Activated T-cell treated with anti-CD3 and anti-CD28 coated beads, Interleukin-2, amount 50 U/mL, for 4 hours (primary cell): ENCODE data around the gene PRICKLE4. TPM values are rescaled to one million over a fixed set of nuclear protein-coding genes. Genes with fewer than 3 reads are reported as not detected.
A peak's percentile ranks its signal among the peaks of the same experiment; 100 is the strongest.

Source experiments
- ATAC-seq, 2 donors: fragments of 200-7000 bp; cut with Tn5 transposase; one replicate each; pipeline ENCODE4 v1.10.0; 2021
- DNase-seq: peaks from one replicate; pipeline ENCODE4 v3.0.0-alpha.2; 2020
- H3K27me3 Mint-ChIP-seq: one replicate; pipeline ENCODE4 v1.8.0; 2021; ENCODE audit warnings: low read depth, mixed read lengths
- H3K36me3 Mint-ChIP-seq: one replicate; pipeline ENCODE4 v1.8.0; 2022; ENCODE audit warnings: mixed read lengths; ENCODE audit not compliant: insufficient read depth
- H3K4me1 Mint-ChIP-seq: one replicate; pipeline ENCODE4 v1.8.0; 2021; ENCODE audit warnings: low read depth, mixed read lengths
- H3K4me3 Mint-ChIP-seq: one replicate; pipeline ENCODE4 v1.8.0; 2021; ENCODE audit warnings: mild to moderate bottlenecking, moderate library complexity, mixed read lengths
- H3K9me3 Mint-ChIP-seq: one replicate; pipeline ENCODE4 v1.8.0; 2021; ENCODE audit warnings: mixed read lengths
- total RNA-seq, 3 donors: library from RNA; stranded (reverse); gene quantifications; one replicate each; pipeline ENCODE4 v1.2.1, GENCODE V29; 2021

Gene PRICKLE4
- total RNA-seq, result not detected

GRCh38 chr6:41780551-41781365, at the start of gene PRICKLE4:
Gene PRICKLE4 (plus strand): TSS chr6:41780782. CDS start chr6:41783474, 2,692 bp downstream.
- Mint-ChIP-seq H3K27me3 (peaks cover 6% of the 10 kb centered on the region), H3K36me3 (no peaks in the 10 kb centered on the region), H3K9me3 (no peaks in the 10 kb centered on the region), H3K4me1 (peaks cover 18% of the 10 kb centered on the region), H3K4me3 (peak within 1 kb of the TSS; percentile 85)
- DNase-seq (no peak), ATAC-seq (no peak)

GRCh38 chr6:41731561-41732086, 49.0 kb upstream of the PRICKLE4 start:
- no peak for ATAC-seq
- DNase-seq, result no peak
- Mint-ChIP-seq H3K36me3 (no peaks in the 10 kb centered on the region), H3K4me3 (no peak overlapping the region), H3K4me1 (peaks cover 58% of the 10 kb centered on the region), H3K9me3 (no peaks in the 10 kb centered on the region), H3K27me3 (no peaks in the 10 kb centered on the region)

GRCh38 chr6:41732149-41732548, 48.4 kb upstream of the PRICKLE4 start:
- Mint-ChIP-seq H3K4me1 (peaks cover 53% of the 10 kb centered on the region), H3K4me3 (peak overlapping the region; percentile 83), H3K36me3 (no peaks in the 10 kb centered on the region), H3K9me3 (no peaks in the 10 kb centered on the region), H3K27me3 (no peaks in the 10 kb centered on the region)
- DNase-seq (no peak), ATAC-seq (no peak)

GRCh38 chr6:41732591-41733359, 47.8 kb upstream of the PRICKLE4 start:
- peaks cover 48% of the 10 kb centered on the region for H3K4me1 Mint-ChIP-seq
- H3K36me3 Mint-ChIP-seq, result no peaks in the 10 kb centered on the region
- H3K4me3 Mint-ChIP-seq, result peak overlapping the region; percentile 83
- DNase-seq (peak; percentile 45), ATAC-seq (peak; percentile 25 to 33)
- no peaks in the 10 kb centered on the region for H3K27me3 Mint-ChIP-seq
- no peaks in the 10 kb centered on the region for H3K9me3 Mint-ChIP-seq

DNA sequence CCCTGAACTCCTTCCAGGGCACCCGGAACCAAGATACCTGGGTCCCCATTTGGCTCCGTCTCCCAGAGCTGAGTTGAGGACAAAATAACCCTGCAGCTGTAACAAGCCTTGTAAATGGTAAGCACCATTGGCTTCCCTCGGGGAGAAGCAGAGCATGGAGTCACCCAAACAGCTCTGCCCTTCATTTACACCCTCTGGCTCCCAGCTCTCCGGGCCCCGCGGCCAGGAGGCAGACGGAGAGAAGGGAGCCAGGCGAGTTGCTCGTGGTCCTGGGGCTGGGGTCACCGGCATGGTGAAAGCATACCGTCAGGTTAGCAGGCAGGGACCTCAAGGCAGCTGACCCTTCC, 47.2 kb upstream of the PRICKLE4 start:
- Mint-ChIP-seq H3K36me3 (no peaks in the 10 kb centered on the region), H3K4me3 (peak overlapping the region; percentile 83), H3K9me3 (no peaks in the 10 kb centered on the region), H3K27me3 (no peaks in the 10 kb centered on the region), H3K4me1 (peaks cover 48% of the 10 kb centered on the region)
- no peak for ATAC-seq
- no peak for DNase-seq

GRCh38 chr6:41733707-41734665, 46.6 kb upstream of the PRICKLE4 start:
- ATAC-seq (peak; percentile 56 to 65), DNase-seq (peak; percentile 54)
- peaks cover under 1% of the 10 kb centered on the region for H3K27me3 Mint-ChIP-seq
- no peaks in the 10 kb centered on the region for H3K36me3 Mint-ChIP-seq
- H3K4me1 Mint-ChIP-seq, result peaks cover 44% of the 10 kb centered on the region
- H3K4me3 Mint-ChIP-seq, result peak overlapping the region; percentile 83
- H3K9me3 Mint-ChIP-seq, result no peaks in the 10 kb centered on the region

DNA sequence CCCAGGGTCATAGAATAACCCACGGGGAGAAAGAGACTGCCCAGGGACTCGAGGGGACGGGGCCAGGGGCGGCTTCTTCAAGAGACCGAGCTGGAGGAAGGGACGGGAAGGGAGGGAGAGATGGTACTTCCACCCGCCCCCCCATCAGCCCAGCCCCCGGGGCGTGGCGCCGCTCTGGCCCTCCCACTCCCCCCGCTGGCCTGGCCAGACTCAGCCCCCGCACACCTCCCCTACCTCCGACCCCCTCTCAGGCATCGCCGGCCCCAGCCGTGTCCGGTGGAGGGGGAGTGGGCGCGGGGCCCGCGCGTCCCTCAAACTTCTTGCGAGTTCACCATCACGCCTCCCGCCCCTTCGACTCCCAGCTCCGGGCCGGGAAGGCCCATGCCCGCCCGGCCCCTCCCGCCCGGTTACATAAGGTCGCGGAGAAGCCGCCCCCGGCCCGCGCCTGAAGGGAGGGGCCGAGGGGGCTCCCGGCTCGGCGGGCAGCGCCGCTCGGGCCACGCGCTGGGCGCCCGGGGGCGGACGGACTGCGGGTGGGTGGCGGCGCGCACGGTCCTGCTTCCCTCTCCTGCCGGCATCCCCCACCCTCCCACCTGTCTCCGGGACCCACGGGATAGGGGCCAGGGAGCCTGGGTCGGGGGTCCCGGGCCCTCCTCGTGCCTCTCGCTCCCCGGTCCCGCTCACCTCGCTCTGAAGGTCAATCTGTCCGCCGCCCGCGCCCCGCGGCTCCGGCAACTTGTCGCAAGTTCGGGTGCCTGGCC, 45.7 kb upstream of the PRICKLE4 start:
- Mint-ChIP-seq H3K36me3 (no peaks in the 10 kb centered on the region), H3K4me3 (peak overlapping the region; percentile 79)

DNA sequence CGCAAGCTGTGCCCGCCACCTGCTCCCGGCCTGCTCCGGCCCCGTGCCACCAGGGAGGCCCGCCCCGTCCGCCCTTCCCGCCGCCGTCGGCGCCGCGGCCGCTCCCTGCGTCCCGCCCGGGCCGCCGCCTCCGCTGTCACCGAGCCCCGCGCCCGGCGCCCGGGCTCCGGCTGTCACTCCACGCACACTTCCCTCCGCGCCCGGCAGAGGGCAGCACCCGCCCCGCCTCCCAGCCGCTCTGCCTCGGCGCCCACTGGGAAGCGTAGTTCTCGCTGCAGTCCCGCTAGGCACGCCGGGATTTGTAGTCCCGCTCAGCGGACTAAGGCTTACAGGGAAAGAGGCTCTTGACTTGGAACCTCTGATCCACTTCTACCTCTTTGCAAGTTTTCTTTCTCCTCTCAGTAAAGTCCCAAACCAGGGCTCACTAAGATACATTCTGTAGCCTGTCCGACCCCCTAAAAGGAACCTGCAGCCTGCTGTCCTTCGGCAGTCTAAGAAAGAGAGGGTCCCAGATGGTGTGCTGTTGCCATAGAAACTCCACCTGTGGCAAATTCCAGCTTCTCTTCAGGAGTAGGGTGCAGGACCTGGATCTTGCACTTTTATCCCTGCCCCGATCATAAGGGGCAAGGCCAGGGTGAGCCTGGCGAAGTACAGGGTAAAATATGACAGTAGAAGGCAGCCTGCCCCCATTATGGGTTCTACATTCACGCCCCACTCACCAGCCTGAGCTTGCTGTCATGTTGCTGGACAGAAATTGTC, 45.0 kb upstream of the PRICKLE4 start, which contains the start of gene TFEB:
TSS of gene TFEB (minus strand) at position 182 of the 759 bp plus-strand sequence. CDS start 44,395 bp downstream, outside the sequence.
- no peaks in the 10 kb centered on the region for H3K36me3 Mint-ChIP-seq
- peak within 1 kb of the TSS; percentile 79 for H3K4me3 Mint-ChIP-seq
- DNase-seq, result peak; percentile 94
- H3K4me1 Mint-ChIP-seq, result peaks cover 28% of the 10 kb centered on the region
- peaks cover 3% of the 10 kb centered on the region for H3K27me3 Mint-ChIP-seq
- no peaks in the 10 kb centered on the region for H3K9me3 Mint-ChIP-seq
- peak; percentile 76 to 79 for ATAC-seq

More for the DNA sequence above, 45.7 kb upstream of the PRICKLE4 start:
- Mint-ChIP-seq H3K27me3 (peaks cover 3% of the 10 kb centered on the region), H3K9me3 (no peaks in the 10 kb centered on the region), H3K4me1 (peaks cover 36% of the 10 kb centered on the region)
- peak; percentile 48 to 55 for ATAC-seq
- DNase-seq, result peak; percentile 60

- H3K4me3 Mint-ChIP-seq, result peak overlapping the region; percentile 79
- ATAC-seq, result no peak
- H3K27me3 Mint-ChIP-seq, result peaks cover 3% of the 10 kb centered on the region
- H3K36me3 Mint-ChIP-seq, result no peaks in the 10 kb centered on the region
- peaks cover 21% of the 10 kb centered on the region for H3K4me1 Mint-ChIP-seq
- no peaks in the 10 kb centered on the region for H3K9me3 Mint-ChIP-seq
- DNase-seq, result no peak
These were observed 44.3 kb upstream of the PRICKLE4 start for GRCh38 chr6:41736186-41736733.

DNA sequence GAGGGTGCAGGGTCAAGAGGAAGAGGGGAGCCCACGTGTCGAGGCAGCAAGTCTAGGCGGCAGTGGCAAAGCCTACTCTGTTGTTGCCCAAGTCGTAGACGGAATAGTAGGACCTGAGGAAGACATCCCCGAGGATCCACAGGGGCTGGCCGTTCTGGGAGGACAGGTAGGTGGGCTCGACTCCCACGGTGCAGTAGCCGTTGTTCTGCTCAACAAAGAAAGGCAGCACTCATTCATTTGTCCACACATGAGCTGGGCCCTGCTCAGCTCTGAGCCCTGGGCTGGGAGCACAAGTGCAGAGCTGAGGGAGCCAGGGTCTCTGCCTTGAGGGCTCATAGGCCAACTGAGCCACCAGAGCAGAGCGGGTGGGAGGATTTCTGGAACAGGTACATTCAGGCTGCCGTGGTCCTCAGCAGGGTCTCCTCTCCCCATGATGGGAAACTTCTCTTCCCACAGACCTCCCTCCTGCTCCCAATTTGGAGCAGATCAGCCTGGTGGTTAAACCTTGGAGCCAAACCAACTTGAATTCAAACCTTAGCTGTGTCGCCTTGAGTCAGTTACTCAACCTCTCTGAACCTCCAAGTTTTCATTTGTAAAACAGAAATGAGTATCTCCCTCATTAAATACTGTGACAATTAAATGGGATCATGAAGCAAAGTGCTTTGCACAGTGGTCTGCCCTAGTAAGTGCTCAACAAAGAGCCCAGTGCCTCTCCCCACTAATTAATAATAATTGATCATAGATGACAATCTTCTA, 43.6 kb upstream of the PRICKLE4 start:
- no peaks in the 10 kb centered on the region for H3K9me3 Mint-ChIP-seq
- no peak overlapping the region for H3K4me3 Mint-ChIP-seq
- no peak for ATAC-seq
- H3K27me3 Mint-ChIP-seq, result peaks cover 3% of the 10 kb centered on the region
- no peaks in the 10 kb centered on the region for H3K36me3 Mint-ChIP-seq
- no peak for DNase-seq
- peaks cover 16% of the 10 kb centered on the region for H3K4me1 Mint-ChIP-seq

GRCh38 chr6:41737591-41738130, 42.9 kb upstream of the PRICKLE4 start:
- no peaks in the 10 kb centered on the region for H3K9me3 Mint-ChIP-seq
- H3K36me3 Mint-ChIP-seq, result no peaks in the 10 kb centered on the region
- no peak overlapping the region for H3K4me3 Mint-ChIP-seq
- ATAC-seq (no peak), DNase-seq (no peak)
- H3K27me3 Mint-ChIP-seq, result peaks cover 3% of the 10 kb centered on the region
- H3K4me1 Mint-ChIP-seq, result peaks cover 12% of the 10 kb centered on the region

GRCh38 chr6:41739041-41739440, 41.5 kb upstream of the PRICKLE4 start:
- no peak for ATAC-seq
- H3K27me3 Mint-ChIP-seq, result peaks cover 3% of the 10 kb centered on the region
- H3K9me3 Mint-ChIP-seq, result no peaks in the 10 kb centered on the region
- no peaks in the 10 kb centered on the region for H3K4me1 Mint-ChIP-seq
- H3K4me3 Mint-ChIP-seq, result peak overlapping the region; percentile 11
- no peaks in the 10 kb centered on the region for H3K36me3 Mint-ChIP-seq
- DNase-seq, result no peak
